Lower leg skin (tissue), 3 donors: ENCODE data around the gene CDK15.

Source experiments
- POLR2A ChIP-seq, 2 donors: fragments of 450-650 bp; IDR thresholded peaks; one replicate each; pipeline ENCODE4 v1.6.1; 2016 to 2017; ENCODE audit warnings: antibody characterized with exemption in 2 of 2, mild to moderate bottlenecking in 1 of 2, moderate library complexity in 1 of 2
- TF ChIP-seq, protein P1 (sequence below), 3 donors: fragments of 450-650 bp; IDR thresholded peaks; one replicate each; pipeline ENCODE4 v1.5.1; 2016; ENCODE audit warnings: antibody characterized with exemption in 3 of 3, mild to moderate bottlenecking in 3 of 3, moderate library complexity in 2 of 3

DNA sequence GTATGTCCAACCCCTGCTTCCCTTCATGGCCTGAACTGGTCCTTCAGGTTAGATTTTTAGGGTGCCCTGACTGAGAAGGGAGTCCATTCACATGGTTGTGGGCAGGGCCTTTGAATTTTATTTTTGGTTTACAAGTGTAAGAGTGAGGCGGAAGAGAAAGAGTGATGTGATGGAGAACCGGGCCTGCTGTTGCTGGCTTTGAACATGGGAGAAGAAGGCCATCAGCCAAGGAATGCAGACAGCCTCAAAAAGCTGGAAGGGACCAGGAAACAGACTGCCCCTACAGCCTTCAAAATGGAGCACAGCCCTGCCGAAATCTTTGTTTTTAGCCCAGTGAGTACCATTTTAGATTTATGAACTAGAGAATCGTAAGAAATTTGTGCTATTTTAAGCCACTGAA is 105.0 kb downstream of the CDK15 start:
- TF ChIP-seq, protein P1, sequence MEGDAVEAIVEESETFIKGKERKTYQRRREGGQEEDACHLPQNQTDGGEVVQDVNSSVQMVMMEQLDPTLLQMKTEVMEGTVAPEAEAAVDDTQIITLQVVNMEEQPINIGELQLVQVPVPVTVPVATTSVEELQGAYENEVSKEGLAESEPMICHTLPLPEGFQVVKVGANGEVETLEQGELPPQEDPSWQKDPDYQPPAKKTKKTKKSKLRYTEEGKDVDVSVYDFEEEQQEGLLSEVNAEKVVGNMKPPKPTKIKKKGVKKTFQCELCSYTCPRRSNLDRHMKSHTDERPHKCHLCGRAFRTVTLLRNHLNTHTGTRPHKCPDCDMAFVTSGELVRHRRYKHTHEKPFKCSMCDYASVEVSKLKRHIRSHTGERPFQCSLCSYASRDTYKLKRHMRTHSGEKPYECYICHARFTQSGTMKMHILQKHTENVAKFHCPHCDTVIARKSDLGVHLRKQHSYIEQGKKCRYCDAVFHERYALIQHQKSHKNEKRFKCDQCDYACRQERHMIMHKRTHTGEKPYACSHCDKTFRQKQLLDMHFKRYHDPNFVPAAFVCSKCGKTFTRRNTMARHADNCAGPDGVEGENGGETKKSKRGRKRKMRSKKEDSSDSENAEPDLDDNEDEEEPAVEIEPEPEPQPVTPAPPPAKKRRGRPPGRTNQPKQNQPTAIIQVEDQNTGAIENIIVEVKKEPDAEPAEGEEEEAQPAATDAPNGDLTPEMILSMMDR (IDR thresholded peaks at IDR 0.05) = no peak
- no peak for TF ChIP-seq POLR2A (IDR thresholded peaks at IDR 0.05)
